Smooth muscle cell of trachea (primary cell): ENCODE results near the gene HILPDA. TPM values are rescaled to one million over a fixed set of nuclear protein-coding genes. Genes with fewer than 3 reads are reported as not detected.

Experiments used
- total RNA-seq: library from RNA; depleted of rRNA; stranded (reverse); fragments of >200 nt; gene quantifications from 2 replicates; pipeline ENCODE4 v1.2.1, GENCODE V29; 2014

HILPDA gene, protein sequence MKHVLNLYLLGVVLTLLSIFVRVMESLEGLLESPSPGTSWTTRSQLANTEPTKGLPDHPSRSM
- total RNA-seq: 13.5 and 19.0 TPM in 2 replicates

DNA sequence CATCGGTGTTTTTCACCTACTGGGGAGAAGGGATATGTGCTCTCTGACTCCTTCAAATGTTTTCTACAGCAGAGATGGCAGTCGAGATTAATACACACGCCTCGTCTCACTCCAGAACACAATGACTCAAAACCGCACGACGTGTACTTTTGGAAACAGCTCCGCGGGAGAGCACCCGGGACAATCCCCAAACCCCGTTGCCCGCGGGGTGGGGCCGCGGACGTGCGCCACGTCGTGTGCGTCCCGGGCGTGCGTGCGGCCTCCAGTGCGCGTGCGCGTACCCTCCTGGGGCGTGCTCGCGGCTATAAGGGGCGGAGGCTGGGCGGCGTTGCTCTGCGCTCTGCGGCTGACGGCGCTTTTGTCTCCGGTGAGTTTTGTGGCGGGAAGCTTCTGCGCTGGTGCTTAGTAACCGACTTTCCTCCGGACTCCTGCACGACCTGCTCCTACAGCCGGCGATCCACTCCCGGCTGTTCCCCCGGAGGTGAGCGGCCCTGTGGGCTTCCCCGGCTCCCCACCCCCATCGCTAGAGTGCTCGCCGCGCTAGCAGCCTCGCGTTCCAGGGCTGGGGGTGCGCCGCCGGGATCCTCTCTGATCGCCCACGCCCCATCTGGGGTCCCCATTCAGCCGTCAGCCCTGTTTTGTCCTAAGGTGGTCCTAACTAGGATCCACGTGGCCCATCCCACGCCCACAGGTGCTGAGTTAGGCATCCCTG is at the start of gene HILPDA:
HILPDA (plus strand) TSS at position 336 of the 712 bp plus-strand sequence. CDS start 1,391 bp downstream, outside the sequence.

DNA sequence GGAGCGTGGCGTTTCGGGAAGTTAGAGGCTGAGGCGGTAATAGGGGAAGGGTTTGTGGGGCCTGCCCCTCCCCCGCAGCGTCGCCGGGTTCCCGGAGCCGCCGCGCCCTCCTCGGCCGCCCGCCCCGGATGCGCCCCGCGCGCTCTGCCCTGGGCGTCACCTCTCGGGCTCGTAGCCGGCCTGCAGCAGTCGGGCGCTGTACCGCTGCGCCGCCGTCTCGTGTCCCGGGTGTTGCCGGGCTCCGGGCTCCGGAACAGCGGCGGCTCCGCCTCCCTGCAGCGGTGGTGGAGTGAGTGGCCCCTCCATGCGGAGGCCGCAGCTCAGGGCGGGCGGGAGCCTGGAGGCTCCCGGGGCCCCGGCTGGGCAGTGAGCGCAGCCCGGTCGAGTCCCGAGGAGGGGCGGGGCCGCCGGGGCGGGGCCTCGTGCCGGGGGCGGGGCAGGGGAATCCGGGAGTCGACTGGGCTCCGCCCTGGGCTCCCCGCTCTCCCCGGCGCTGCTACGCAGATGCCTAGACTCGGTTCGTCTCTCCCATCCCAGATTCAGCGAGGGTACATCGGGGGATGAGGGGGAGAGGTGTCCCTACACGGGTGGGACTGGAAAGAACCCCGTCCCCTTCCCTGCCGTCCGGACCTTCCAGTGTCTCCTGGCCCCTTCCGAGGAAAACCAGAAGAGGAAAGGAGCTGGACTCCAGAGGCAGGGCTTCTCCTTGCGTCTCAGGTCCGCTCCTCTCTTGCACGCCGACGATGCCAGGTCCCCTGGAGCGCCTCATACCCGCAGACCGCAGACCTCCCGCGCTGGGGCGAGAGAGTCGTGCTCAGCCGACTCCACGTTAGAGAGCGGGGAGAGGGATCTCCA is 45.9 kb upstream of the HILPDA start, which contains the start of gene IMPDH1:
IMPDH1 (minus strand) TSS at position 387 of the 855 bp plus-strand sequence; CDS start at position 306, 81 bp downstream.

DNA sequence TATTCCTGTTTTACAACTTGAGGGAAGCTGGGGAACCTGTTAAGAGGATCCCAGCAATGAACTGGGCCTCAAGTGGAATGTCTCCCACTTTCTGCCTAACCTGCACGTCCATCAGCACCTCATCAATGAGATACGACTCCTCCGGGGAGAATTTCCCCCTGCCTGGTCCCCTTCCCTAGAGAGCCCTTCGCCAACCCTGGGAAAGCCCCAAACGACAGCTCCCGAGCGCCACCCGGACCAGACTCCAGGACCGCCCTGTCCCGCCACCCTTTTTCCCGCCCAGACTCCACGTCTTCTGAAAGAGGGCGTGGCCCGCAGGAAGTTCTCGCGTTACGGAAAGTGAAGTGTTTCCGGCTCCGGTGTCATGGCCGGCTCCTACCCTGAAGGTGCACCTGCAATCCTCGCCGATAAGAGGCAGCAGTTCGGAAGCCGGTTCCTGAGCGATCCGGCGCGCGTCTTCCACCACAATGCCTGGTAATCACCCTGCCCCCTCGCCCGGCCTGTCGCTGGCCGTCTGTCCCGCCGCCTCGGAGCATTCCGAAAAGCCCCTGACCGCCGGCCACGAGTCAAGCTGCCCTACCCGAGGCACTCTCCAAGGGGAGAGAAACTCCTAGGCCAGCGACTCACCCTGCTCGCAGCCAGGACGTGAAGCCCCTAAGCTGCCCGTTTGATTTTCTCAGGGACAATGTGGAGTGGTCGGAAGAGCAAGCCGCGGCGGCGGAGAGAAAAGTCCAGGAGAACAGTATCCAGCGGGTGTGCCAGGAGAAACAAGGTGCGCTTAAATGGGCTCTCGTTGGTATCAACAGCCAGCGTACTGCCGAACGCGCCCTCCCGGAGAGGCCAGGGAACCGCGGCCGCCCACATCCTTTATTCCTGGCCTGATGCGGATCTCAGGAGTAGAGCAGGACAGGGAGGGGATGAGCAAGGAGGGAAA is 21.0 kb downstream of the HILPDA start, which contains the start of gene METTL2B:
METTL2B (plus strand) TSS at position 347 of the 934 bp plus-strand sequence; CDS start at position 365, 18 bp downstream.

Other genes with a start within 250 kb of the HILPDA start
- gene LEP, start 214.6 kb upstream of the HILPDA start, total RNA-seq: not detected in 2 replicates
- 11.4 and 13.4 TPM in 2 replicates for gene RBM28, start 112.0 kb upstream of the HILPDA start, total RNA-seq
- under 0.01 TPM in 1 of 2 replicates, not detected in the other for gene PRRT4, start 94.2 kb upstream of the HILPDA start, total RNA-seq
- gene IMPDH1, start 45.9 kb upstream of the HILPDA start, total RNA-seq: 50.0 and 69.0 TPM in 2 replicates
- gene METTL2B, start 20.9 kb downstream of the HILPDA start, total RNA-seq: 27.3 and 39.6 TPM in 2 replicates
- gene GARIN1A, start 216.4 kb downstream of the HILPDA start, total RNA-seq: 1.5 TPM in 2 replicates